ENCODE measurements around the gene UBE2L5. TPM values are rescaled to one million over a fixed set of nuclear protein-coding genes. Genes with fewer than 3 reads are reported as not detected.
A peak's percentile ranks its signal among the peaks of the same experiment; 100 is the strongest.
"Not testable (repeated sequence)": the region's sequence is repeated elsewhere in the genome, so short reads cannot be mapped to it uniquely, and the experiment has no call there.

UBE2L5 gene
- polyA plus RNA-seq, 1 donor from 2014 or later, result not detected

- Histone ChIP-seq H3K4me3 (ENCODE audit: low read length) (peak overlapping the region; percentile 40), H3K79me2 (replicated peaks; ENCODE audit: insufficient read depth, low read length) (no peaks in the 10 kb centered on the region), H2AFZ (ENCODE audit: low read depth, low read length) (no peak overlapping the region), H3K27me3 (ENCODE audit: insufficient read depth, low read depth, low read length) (no peaks in the 10 kb centered on the region), H3F3A (ENCODE audit: insufficient read depth, low read length, poor library complexity, severe bottlenecking) (no peaks in the 10 kb centered on the region), H3K9me3 (ENCODE audit: low read length) (no peaks in the 10 kb centered on the region), H3K4me2 (ENCODE audit: low read length) (no peak overlapping the region), H4K20me1 (ENCODE audit: insufficient read depth) (no peaks in the 10 kb centered on the region), H3K27ac (ENCODE audit: low read length) (no peak overlapping the region), H3K9me2 (ENCODE audit: insufficient read depth, low read length) (no peaks in the 10 kb centered on the region), H3K36me3 (ENCODE audit: insufficient read depth, low read length) (no peaks in the 10 kb centered on the region), H3K9ac (ENCODE audit: low read length) (no peak overlapping the region)
- TF ChIP-seq EP300 (conservative IDR thresholded peaks at IDR 0.05; ENCODE audit: poor library complexity, severe bottlenecking), result no peak
- no peak for TF ChIP-seq SMC3 (conservative IDR thresholded peaks at IDR 0.05; ENCODE audit: poor library complexity)
These were observed 23.8 kb downstream of the UBE2L5 start for GRCh38 chr13:30446126-30446500.

GRCh38 chr13:30448441-30448840 lies 26.1 kb downstream of the UBE2L5 start:
- Histone ChIP-seq H3K27ac (ENCODE audit: low read length) (no peak overlapping the region), H3K4me2 (ENCODE audit: low read length) (no peak overlapping the region), H3K9me2 (ENCODE audit: insufficient read depth, low read length) (no peaks in the 10 kb centered on the region), H4K20me1 (ENCODE audit: insufficient read depth) (no peaks in the 10 kb centered on the region), H3K79me2 (replicated peaks; ENCODE audit: insufficient read depth, low read length) (no peaks in the 10 kb centered on the region), H3K4me3 (ENCODE audit: low read length) (no peak overlapping the region), H3F3A (ENCODE audit: insufficient read depth, low read length, poor library complexity, severe bottlenecking) (no peaks in the 10 kb centered on the region), H3K27me3 (ENCODE audit: insufficient read depth, low read depth, low read length) (no peaks in the 10 kb centered on the region), H2AFZ (ENCODE audit: low read depth, low read length) (no peak overlapping the region), H3K9ac (ENCODE audit: low read length) (no peak overlapping the region), H3K36me3 (ENCODE audit: insufficient read depth, low read length) (no peaks in the 10 kb centered on the region), H3K9me3 (ENCODE audit: low read length) (no peaks in the 10 kb centered on the region)
- TF ChIP-seq CTCF (IDR thresholded peaks at IDR 0.05; ENCODE audit: poor library complexity, severe bottlenecking) (no peak), REST (IDR thresholded peaks at IDR 0.05; ENCODE audit: borderline replicate concordance) (no peak), TAF1 (IDR thresholded peaks at IDR 0.05; ENCODE audit: low read depth) (no peak), SMC3 (conservative IDR thresholded peaks at IDR 0.05; ENCODE audit: poor library complexity) (no peak), EZH2 (IDR thresholded peaks at IDR 0.05; ENCODE audit: borderline replicate concordance, insufficient read depth, low read length, poor library complexity, severe bottlenecking) (no peak), EP300 (conservative IDR thresholded peaks at IDR 0.05; ENCODE audit: poor library complexity, severe bottlenecking) (no peak), MXI1 (conservative IDR thresholded peaks at IDR 0.05; ENCODE audit: poor library complexity, severe bottlenecking) (no peak), POLR2AphosphoS5 (IDR thresholded peaks at IDR 0.05) (no peak), RAD21 (conservative IDR thresholded peaks at IDR 0.05) (no peak)

- no peak overlapping the region for H3K4me3 ChIP-seq (ENCODE audit: low read length)
- no peaks in the 10 kb centered on the region for H3K9me3 ChIP-seq (ENCODE audit: low read length)
- no peaks in the 10 kb centered on the region for H4K20me1 ChIP-seq (ENCODE audit: insufficient read depth)
- H3K36me3 ChIP-seq (ENCODE audit: insufficient read depth, low read length), result no peaks in the 10 kb centered on the region
- H3K79me2 ChIP-seq (replicated peaks; ENCODE audit: insufficient read depth, low read length), result no peaks in the 10 kb centered on the region
- TF ChIP-seq EP300 (conservative IDR thresholded peaks at IDR 0.05; ENCODE audit: poor library complexity, severe bottlenecking) (no peak), EZH2 (IDR thresholded peaks at IDR 0.05; ENCODE audit: borderline replicate concordance, insufficient read depth, low read length, poor library complexity, severe bottlenecking) (no peak), TAF1 (IDR thresholded peaks at IDR 0.05; ENCODE audit: low read depth) (no peak), RAD21 (conservative IDR thresholded peaks at IDR 0.05) (no peak)
- H3F3A ChIP-seq (ENCODE audit: insufficient read depth, low read length, poor library complexity, severe bottlenecking), result no peaks in the 10 kb centered on the region
- no peak overlapping the region for H3K9ac ChIP-seq (ENCODE audit: low read length)
- H3K27me3 ChIP-seq (ENCODE audit: insufficient read depth, low read depth, low read length), result no peaks in the 10 kb centered on the region
- no peaks in the 10 kb centered on the region for H3K9me2 ChIP-seq (ENCODE audit: insufficient read depth, low read length)
- H2AFZ ChIP-seq (ENCODE audit: low read depth, low read length), result no peak overlapping the region
- no peak overlapping the region for H3K27ac ChIP-seq (ENCODE audit: low read length)
- H3K4me2 ChIP-seq (ENCODE audit: low read length), result no peak overlapping the region
These were observed 27.8 kb downstream of the UBE2L5 start for GRCh38 chr13:30450066-30450465.

GRCh38 chr13:30451476-30451875 lies 29.2 kb downstream of the UBE2L5 start:
- H3K9me2 ChIP-seq (ENCODE audit: insufficient read depth, low read length); H3K27me3 ChIP-seq (ENCODE audit: insufficient read depth, low read depth, low read length); H2AFZ ChIP-seq (ENCODE audit: low read depth, low read length); H4K20me1 ChIP-seq (ENCODE audit: insufficient read depth); H3F3A ChIP-seq (ENCODE audit: insufficient read depth, low read length, poor library complexity, severe bottlenecking); H3K27ac ChIP-seq (ENCODE audit: low read length); H3K9me3 ChIP-seq (ENCODE audit: low read length); H3K4me2 ChIP-seq (ENCODE audit: low read length); H3K36me3 ChIP-seq (ENCODE audit: insufficient read depth, low read length); H3K9ac ChIP-seq (ENCODE audit: low read length); H3K79me2 ChIP-seq (replicated peaks; ENCODE audit: insufficient read depth, low read length); H3K4me3 ChIP-seq (ENCODE audit: low read length): not testable (repeated sequence)

Data from neural cell (in vitro differentiated cells).